Tibial nerve (tissue), 4 donors: Measurements from ENCODE around the gene TAPT1.

ENCODE experiments used
- EP300 ChIP-seq, 2 donors: sonication (generic); formaldehyde crosslinking; IDR thresholded peaks; one replicate each; pipeline ENCODE4 v1.6.1; 2017; ENCODE audit warnings: antibody characterized with exemption in 2 of 2, mild to moderate bottlenecking in 1 of 2
- POLR2A ChIP-seq, 2 donors: fragments of 450-650 bp; IDR thresholded peaks; one replicate each; pipeline ENCODE4 v1.6.1; 2017; ENCODE audit warnings: antibody characterized with exemption in 2 of 2, mild to moderate bottlenecking in 2 of 2, moderate library complexity in 2 of 2
- TF ChIP-seq, protein P1 (sequence below), 5 experiments: fragments of 200-600 bp in 3 of 5; fragments of 450-650 bp in 2 of 5; sonication (generic) in 3 of 5; IDR thresholded peaks; one replicate each; pipeline ENCODE4 v1.5.1; 2016 to 2019; ENCODE audit warnings: antibody characterized with exemption in 5 of 5, mild to moderate bottlenecking in 3 of 5, moderate library complexity in 2 of 5

DNA sequence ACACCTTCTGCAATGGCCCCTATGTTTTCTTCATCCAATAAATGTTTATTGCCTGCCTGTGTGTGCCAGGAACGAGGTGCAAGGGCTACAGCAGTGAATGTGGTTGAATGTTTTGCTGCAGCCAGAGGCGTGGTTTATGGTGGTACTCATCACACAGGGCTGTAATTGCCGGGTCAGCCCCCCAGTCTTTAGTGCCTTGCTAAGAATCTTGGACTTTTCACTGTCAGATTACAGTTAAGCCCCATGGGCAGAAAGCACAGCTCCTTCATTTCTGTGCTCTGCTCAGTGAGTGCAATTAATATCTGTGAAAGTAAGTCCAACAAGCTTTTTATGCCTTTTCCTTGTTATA is 67.8 kb downstream of the TAPT1 start:
- TF ChIP-seq POLR2A (IDR thresholded peaks at IDR 0.05): no peak
- TF ChIP-seq, protein P1, sequence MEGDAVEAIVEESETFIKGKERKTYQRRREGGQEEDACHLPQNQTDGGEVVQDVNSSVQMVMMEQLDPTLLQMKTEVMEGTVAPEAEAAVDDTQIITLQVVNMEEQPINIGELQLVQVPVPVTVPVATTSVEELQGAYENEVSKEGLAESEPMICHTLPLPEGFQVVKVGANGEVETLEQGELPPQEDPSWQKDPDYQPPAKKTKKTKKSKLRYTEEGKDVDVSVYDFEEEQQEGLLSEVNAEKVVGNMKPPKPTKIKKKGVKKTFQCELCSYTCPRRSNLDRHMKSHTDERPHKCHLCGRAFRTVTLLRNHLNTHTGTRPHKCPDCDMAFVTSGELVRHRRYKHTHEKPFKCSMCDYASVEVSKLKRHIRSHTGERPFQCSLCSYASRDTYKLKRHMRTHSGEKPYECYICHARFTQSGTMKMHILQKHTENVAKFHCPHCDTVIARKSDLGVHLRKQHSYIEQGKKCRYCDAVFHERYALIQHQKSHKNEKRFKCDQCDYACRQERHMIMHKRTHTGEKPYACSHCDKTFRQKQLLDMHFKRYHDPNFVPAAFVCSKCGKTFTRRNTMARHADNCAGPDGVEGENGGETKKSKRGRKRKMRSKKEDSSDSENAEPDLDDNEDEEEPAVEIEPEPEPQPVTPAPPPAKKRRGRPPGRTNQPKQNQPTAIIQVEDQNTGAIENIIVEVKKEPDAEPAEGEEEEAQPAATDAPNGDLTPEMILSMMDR (IDR thresholded peaks at IDR 0.05): no peak
- no peak for TF ChIP-seq EP300 (IDR thresholded peaks at IDR 0.05)
